Endothelial cell of umbilical vein (primary cell): ENCODE results near the gene THBD. TPM values are rescaled to one million over a fixed set of nuclear protein-coding genes. Genes with fewer than 3 reads are reported as not detected.

Source experiments
- BruUV-seq: library from RNA; stranded (reverse); fragments of 400-500 nt; replicated peaks from 2 replicates; lab custom pipeline; 2021; lab: Mats Ljungman, UMichigan
- CTCF ChIA-PET: fragments of 300-600, 350-600 bp; sonication (Branson Sonifier 250); formaldehyde crosslinking; loops from one replicate; lab custom pipeline; 2021; ENCODE audit warnings: antibody characterized with exemption, inconsistent platforms; lab: Charles Lee
- POLR2A ChIA-PET: fragments of 300-600, 350-600 bp; sonication (Branson Sonifier 250); formaldehyde crosslinking; loops from one replicate; lab custom pipeline; 2021; ENCODE audit warnings: antibody characterized with exemption, inconsistent platforms; lab: Charles Lee
- DNase-seq: peaks from one replicate; pipeline ENCODE4 v3.0.0-alpha.2; 2011; ENCODE audit warnings: low read depth, low spot score
- FAIRE-seq: peaks from 2 replicates; lab custom pipeline; 2011; peaks lifted over from hg19 to GRCh38; lab: Jason Lieb, UNC
- H2AFZ ChIP-seq: 2 replicates; pipeline ENCODE4 v1.6.0; 2012; ENCODE audit warnings: low read depth, low read length, control low read depth, inconsistent platforms
- H3K27ac ChIP-seq: 2 replicates; pipeline ENCODE4 v1.5.1; 2011; ENCODE audit warnings: low read depth, mild to moderate bottlenecking, control low read depth, low read length, moderate library complexity; ENCODE audit not compliant: insufficient read depth
- H3K27me3 ChIP-seq, 2 experiments: 2 replicates each; pipeline versions ENCODE4 v1.6.0 to v1.6.1; 2011; ENCODE audit warnings: low read length in 2 of 2, mixed read lengths in 1 of 2; ENCODE audit not compliant: control insufficient read depth in 2 of 2, insufficient read depth in 2 of 2
- H3K36me3 ChIP-seq, 2 experiments: 2 replicates in 1 of 2; 3 replicates in 1 of 2; pipeline ENCODE4 v1.5.1; 2011; ENCODE audit warnings: low read length in 2 of 2, mild to moderate bottlenecking in 1 of 2, moderate library complexity in 1 of 2; ENCODE audit not compliant: control insufficient read depth in 2 of 2, insufficient read depth in 2 of 2; ENCODE audit errors: extremely low read depth in 1 of 2
- H3K4me1 ChIP-seq: 3 replicates; pipeline ENCODE4 v1.5.1; 2011; ENCODE audit warnings: mild to moderate bottlenecking, low read length; ENCODE audit not compliant: control insufficient read depth, insufficient read depth; ENCODE audit errors: extremely low read depth
- H3K4me2 ChIP-seq: 2 replicates; pipeline ENCODE4 v1.6.1; 2011; ENCODE audit warnings: low read length, control low read depth, mixed read lengths; ENCODE audit not compliant: insufficient read depth
- H3K4me3 ChIP-seq, 3 experiments: fragments of 200-600 bp in 1 of 3; sonication (generic), shearing (Covaris generic) in 1 of 3; replicated peaks in 1 of 3; 2 replicates each; pipeline ENCODE4 v1.5.1; 2011 to 2016; ENCODE audit warnings: control low read depth in 3 of 3, low read length in 3 of 3, mild to moderate bottlenecking in 2 of 3, inconsistent platforms in 1 of 3, low read depth in 1 of 3, moderate library complexity in 1 of 3; ENCODE audit not compliant: insufficient read depth in 1 of 3
- H3K79me2 ChIP-seq: 2 replicates; pipeline ENCODE4 v1.6.0; 2012; ENCODE audit warnings: low read length, inconsistent platforms; ENCODE audit not compliant: control insufficient read depth, insufficient read depth
- H3K9ac ChIP-seq: replicated peaks from 2 replicates; pipeline ENCODE3; 2011; ENCODE audit warnings: low read length, control low read depth; ENCODE audit not compliant: insufficient read depth; ENCODE audit errors: extremely low read depth
- H3K9me1 ChIP-seq: replicated peaks from 3 replicates; pipeline ENCODE4 v1.6.0; 2011; ENCODE audit warnings: mild to moderate bottlenecking, low read length; ENCODE audit not compliant: control insufficient read depth, insufficient read depth; ENCODE audit errors: extremely low read depth
- H3K9me3 ChIP-seq: replicated peaks from 2 replicates; pipeline ENCODE4 v1.5.1; 2012; ENCODE audit warnings: low read length, inconsistent platforms; ENCODE audit not compliant: control insufficient read depth, insufficient read depth
- H4K20me1 ChIP-seq: replicated peaks from 2 replicates; pipeline ENCODE3; 2011; ENCODE audit warnings: mild to moderate bottlenecking, low read length; ENCODE audit not compliant: control insufficient read depth, insufficient read depth; ENCODE audit errors: extremely low read depth
- CTCF ChIP-seq, 2 donors: IDR thresholded peaks; 1 replicate in 1 of 2; 2 replicates in 1 of 2; pipeline ENCODE4 v1.5.1; 2011; ENCODE audit warnings: low read length in 2 of 2, mild to moderate bottlenecking in 2 of 2, moderate library complexity in 2 of 2, control low read depth in 1 of 2, inconsistent platforms in 1 of 2, low read depth in 1 of 2; ENCODE audit not compliant: insufficient read depth in 1 of 2; ENCODE audit errors: extremely low read depth in 1 of 2
- EZH2 ChIP-seq: IDR thresholded peaks from 2 replicates; pipeline ENCODE4 v1.6.1; 2012; ENCODE audit warnings: borderline replicate concordance, low read depth, mild to moderate bottlenecking, moderate library complexity, low read length, inconsistent platforms; ENCODE audit not compliant: severe bottlenecking
- FOS ChIP-seq: IDR thresholded peaks from 2 replicates; pipeline ENCODE4 v1.6.1; 2011; ENCODE audit warnings: mild to moderate bottlenecking, low read length, moderate library complexity, borderline replicate concordance; ENCODE audit not compliant: insufficient read depth
- GATA2 ChIP-seq: IDR thresholded peaks from 2 replicates; pipeline ENCODE4 v1.7.0; 2011; ENCODE audit warnings: low read depth, mild to moderate bottlenecking, moderate library complexity, mixed read lengths, low read length; ENCODE audit not compliant: insufficient read length, insufficient read depth
- JUN ChIP-seq: IDR thresholded peaks from 2 replicates; pipeline ENCODE4 v1.6.1; 2011; ENCODE audit warnings: borderline replicate concordance, low read depth; ENCODE audit not compliant: insufficient read length, insufficient read depth
- MAX ChIP-seq: IDR thresholded peaks from 2 replicates; pipeline ENCODE4 v1.6.1; 2011; ENCODE audit not compliant: insufficient read depth, insufficient read length
- MYC ChIP-seq: IDR thresholded peaks from one replicate; pipeline ENCODE4 v1.6.1; 2011; ENCODE audit warnings: mild to moderate bottlenecking, low read depth, low read length
- POLR2A ChIP-seq: IDR thresholded peaks from 2 replicates; pipeline ENCODE4 v1.6.1; 2012; ENCODE audit warnings: low read depth, mild to moderate bottlenecking, control low read depth, low read length
- POLR2AphosphoS5 ChIP-seq: IDR thresholded peaks from 2 replicates; pipeline ENCODE4 v1.6.1; 2012; ENCODE audit warnings: low read depth, mild to moderate bottlenecking, control low read depth, low read length, moderate library complexity; ENCODE audit not compliant: insufficient read depth
- dilution Hi-C: fragments of 300-500 bp; cut with MboI; formaldehyde crosslinking; loops from one replicate; pipeline ENCODE4 v1.15.0; 2019; ENCODE audit warnings: low sequenced_read_pairs; ENCODE audit not compliant: extremely low pct_ligation_motif_present
- intact Hi-C: fragments of 100-400 bp; cut with micrococcal nuclease; formaldehyde crosslinking; loops from one replicate; pipeline ENCODE4 v1.10.0; 2022
- polyA plus RNA-seq, 4 experiments: library from polyadenylated mRNA; depleted of rRNA in 3 of 4; stranded (reverse) in 3 of 4; unstranded in 1 of 4; fragments of >200 nt; gene quantifications; 2 replicates each; pipeline versions ENCODE4 v1.2.1 to v1.2.3, GENCODE V29; 2011 to 2012; ENCODE audit warnings: missing spikeins in 1 of 4
- total RNA-seq: library from RNA; stranded (reverse); gene quantifications from 2 replicates; pipeline ENCODE4 v1.2.3, GENCODE V29; 2021

Gene THBD
- total and polyA plus RNA-seq, 2 donors (not counting 3 experiments of a cell fraction or from before 2014, with no cell fraction given), result 17.1 to 28.0 TPM

- no peak overlapping the region for H2AFZ ChIP-seq
- FAIRE-seq, result no peak
- H3K27ac ChIP-seq, result no peak overlapping the region
- no TSS peak for BruUV-seq
- no peak for TF ChIP-seq POLR2A
- TF ChIP-seq MYC, result no peak
- no peak for TF ChIP-seq JUN
- TF ChIP-seq MAX, result no peak
- no peak for TF ChIP-seq GATA2
- TF ChIP-seq POLR2AphosphoS5, result no peak
- TF ChIP-seq CTCF (IDR thresholded peaks at IDR 0.05; ENCODE audit: extremely low read depth in 1 of 2, insufficient read depth in 1 of 2, low read depth in 1 of 2, low read length in 2 of 2), result no peak
- no peak for TF ChIP-seq FOS
- TF ChIP-seq EZH2, result no peak
- intact Hi-C loops (no loop called here), dilution Hi-C loops (no loop called here)
- no peak overlapping the region for H3K4me2 ChIP-seq
- H3K27me3 ChIP-seq, result peaks cover 9 to 21% of the 10 kb centered on the region in 2 experiments
- no peak for DNase-seq
- no peaks in the 10 kb centered on the region for H3K4me1 ChIP-seq
- no peaks in the 10 kb centered on the region for H3K9me1 ChIP-seq
- no peaks in the 10 kb centered on the region for H3K79me2 ChIP-seq
- H3K36me3 ChIP-seq, result no peaks in the 10 kb centered on the region
- H3K4me3 ChIP-seq, result no peak overlapping the region
- no peak overlapping the region for H3K9ac ChIP-seq
- no peaks in the 10 kb centered on the region for H3K9me3 ChIP-seq
- ChIA-PET POLR2A (no interaction called here), CTCF (interaction anchor here (0.8 to 1.3 kb wide), 3 partner anchors 164 to 358 kb away, joined by 3 read pairs; no protein-coding TSS in a partner anchor)
- H4K20me1 ChIP-seq, result no peaks in the 10 kb centered on the region
Observed at GRCh38 chr20:23037017-23037481, 12.4 kb downstream of the THBD start.
